Muscle of arm (tissue), 14 donors: Measurements from ENCODE around the gene DUS1L. TPM values are rescaled to one million over a fixed set of nuclear protein-coding genes. Genes with fewer than 3 reads are reported as not detected.
A peak's percentile ranks its signal among the peaks of the same experiment; 100 is the strongest.

ENCODE experiments used
- DNase-seq: peaks from one replicate; pipeline ENCODE4 v3.0.0-alpha.2; 2013
- long read RNA-seq, 11 donors: transcript quantifications; one replicate each; lab custom pipeline, GENCODE V29; 2026
- polyA plus RNA-seq, 12 donors: library from polyadenylated mRNA; unstranded; fragments of 120-200 nt; gene quantifications; one replicate each; pipeline ENCODE4 v1.2.1, GENCODE V29; 2013; ENCODE audit not compliant: insufficient read length in 12 of 12

Gene DUS1L
- 10 to 100 TPM in 11 of 12 donors, not detected in 1; 37.9 to 72.2 (median 54.8) TPM for polyA plus RNA-seq
- long read RNA-seq, donor 1, transcript DUS1L-201 (14 exons, 2,068 nt) = major isoform, 6 of 20 reads
- long read RNA-seq, donor 1, partial matches to known transcripts = 0 of 20 reads
- long read RNA-seq, donor 1, other reads (novel, unspliced or antisense) = 10 of 20 reads
- long read RNA-seq, donor 2, transcript DUS1L-201 (14 exons, 2,068 nt) = major isoform, 7 of 15 reads
- long read RNA-seq, donor 2, partial matches to known transcripts = 0 of 15 reads
- long read RNA-seq, donor 2, other reads (novel, unspliced or antisense) = 6 of 15 reads
- long read RNA-seq, donor 3, partial matches to known transcripts = 0 of 1 reads
- long read RNA-seq, donor 3, other reads (novel, unspliced or antisense) = 0 of 1 reads
- long read RNA-seq, donor 4 = 0 reads
- long read RNA-seq, donor 5, transcript DUS1L-201 (14 exons, 2,068 nt) = major isoform, 7 of 14 reads
- long read RNA-seq, donor 5, partial matches to known transcripts = 0 of 14 reads
- long read RNA-seq, donor 5, other reads (novel, unspliced or antisense) = 5 of 14 reads
- long read RNA-seq, donor 6, partial matches to known transcripts = 0 of 3 reads
- long read RNA-seq, donor 6, other reads (novel, unspliced or antisense) = 0 of 3 reads
- long read RNA-seq, donor 7, transcript DUS1L-201 (14 exons, 2,068 nt) = major isoform, 6 of 7 reads
- long read RNA-seq, donor 7, partial matches to known transcripts = 0 of 7 reads
- long read RNA-seq, donor 7, other reads (novel, unspliced or antisense) = 0 of 7 reads
- long read RNA-seq, donor 8, transcript DUS1L-201 (14 exons, 2,068 nt) = major isoform, 7 of 12 reads
- long read RNA-seq, donor 8, partial matches to known transcripts = 0 of 12 reads
- long read RNA-seq, donor 8, other reads (novel, unspliced or antisense) = 5 of 12 reads
- long read RNA-seq, donor 9, partial matches to known transcripts = 0 of 4 reads
- long read RNA-seq, donor 9, other reads (novel, unspliced or antisense) = 0 of 4 reads
- long read RNA-seq, donor 10, partial matches to known transcripts = 0 of 5 reads
- long read RNA-seq, donor 10, other reads (novel, unspliced or antisense) = 0 of 5 reads
- long read RNA-seq, donor 11, partial matches to known transcripts = 0 of 5 reads
- long read RNA-seq, donor 11, other reads (novel, unspliced or antisense) = 0 of 5 reads

DNA sequence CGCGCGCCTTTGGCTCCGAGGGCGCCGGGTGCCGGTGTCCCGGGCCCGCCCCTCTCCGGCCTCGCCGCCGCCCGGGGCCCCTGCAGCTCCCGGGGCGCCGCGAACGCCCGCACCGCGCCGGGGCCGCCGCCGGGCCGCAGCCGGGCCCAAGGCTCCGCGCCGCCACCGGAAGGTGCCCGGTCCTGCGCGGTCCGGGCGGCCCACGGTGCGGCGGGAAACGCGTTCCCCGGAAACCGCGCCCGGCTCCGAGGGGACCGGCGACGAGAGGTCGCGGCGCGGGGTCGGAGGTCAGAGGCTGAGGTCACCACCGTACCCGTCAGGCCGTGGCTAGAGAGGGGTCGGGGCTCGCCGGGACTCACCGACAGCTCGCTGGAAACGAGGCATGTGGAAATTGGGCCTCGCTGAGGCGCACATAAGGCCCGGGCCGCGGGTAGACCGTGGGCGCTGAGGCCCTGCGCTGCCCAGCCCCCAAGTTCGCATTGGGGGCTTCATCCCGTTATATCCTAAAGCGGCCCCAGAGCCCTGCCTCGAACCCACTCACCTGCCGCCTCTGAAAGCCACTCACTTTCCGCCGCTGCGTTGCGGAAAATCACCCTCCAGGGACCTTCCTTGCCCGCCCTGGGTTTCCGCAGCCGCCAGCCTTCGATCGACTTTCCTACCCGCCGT lies at the start of gene DUS1L:
TSS of gene DUS1L (minus strand) at position 167 of the 666 bp plus-strand sequence. CDS start 745 bp downstream, outside the sequence.
- DNase-seq = peak; percentile 59

DNA sequence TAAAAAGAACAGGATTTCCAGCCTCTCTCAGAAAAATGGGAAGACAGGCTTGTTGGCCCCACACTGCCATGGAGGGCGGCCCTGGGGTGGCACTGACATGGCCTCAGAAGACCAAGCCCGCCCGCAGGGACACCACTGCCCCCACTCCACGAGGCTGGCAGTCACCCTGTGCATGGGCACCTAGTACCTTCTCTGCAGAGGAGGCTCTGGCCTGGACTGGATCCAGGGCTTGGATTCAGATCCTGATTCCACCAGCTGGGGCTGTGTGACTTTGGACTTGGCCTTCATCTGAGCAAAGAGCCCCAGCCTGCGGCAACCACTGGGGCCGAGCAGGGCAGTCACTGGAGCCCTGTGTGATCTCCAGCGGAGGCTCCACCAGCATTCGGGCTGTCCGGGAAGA lies 49.3 kb upstream of the DUS1L start:
- no peak for DNase-seq

DNA sequence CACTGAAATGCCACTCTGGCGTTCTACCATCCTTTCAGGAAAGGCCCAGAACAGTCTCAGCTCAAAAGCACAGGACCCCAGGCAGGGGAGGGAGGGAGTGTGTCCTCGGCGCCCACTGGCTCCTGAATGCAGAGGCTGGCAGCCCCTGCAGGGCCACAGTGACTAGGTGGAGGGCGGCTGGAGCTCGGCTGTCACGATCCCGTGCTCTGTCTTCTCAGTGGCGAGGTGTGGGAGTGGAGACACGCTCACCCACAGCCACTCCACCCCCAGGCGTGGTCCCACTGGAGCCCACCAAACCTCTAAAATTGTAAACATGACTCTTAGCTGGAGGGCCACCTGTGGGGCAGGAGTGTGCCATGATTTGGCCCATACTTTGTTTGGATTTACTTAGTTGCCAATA lies 48.8 kb upstream of the DUS1L start:
- no peak for DNase-seq

DNA sequence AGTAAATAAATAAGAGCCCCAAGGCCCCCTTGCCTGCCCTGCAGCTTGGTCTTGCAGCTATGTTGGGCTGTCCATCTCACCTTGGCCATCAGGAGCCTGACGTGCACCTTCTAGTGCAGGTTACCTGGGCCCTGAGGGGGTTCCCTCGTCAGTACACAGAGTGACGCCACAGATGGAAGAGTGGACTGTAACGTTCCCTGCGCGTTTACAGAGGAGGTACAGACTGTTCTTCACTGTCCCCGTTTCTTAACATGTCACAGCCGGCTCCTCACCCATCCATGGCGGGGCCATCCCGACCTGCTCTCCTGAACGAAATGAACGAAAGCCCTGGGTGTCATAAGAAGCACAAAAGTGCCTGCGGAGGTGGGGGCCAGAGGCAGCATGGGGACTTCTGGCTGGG lies 48.3 kb upstream of the DUS1L start:
- no peak for DNase-seq

DNA sequence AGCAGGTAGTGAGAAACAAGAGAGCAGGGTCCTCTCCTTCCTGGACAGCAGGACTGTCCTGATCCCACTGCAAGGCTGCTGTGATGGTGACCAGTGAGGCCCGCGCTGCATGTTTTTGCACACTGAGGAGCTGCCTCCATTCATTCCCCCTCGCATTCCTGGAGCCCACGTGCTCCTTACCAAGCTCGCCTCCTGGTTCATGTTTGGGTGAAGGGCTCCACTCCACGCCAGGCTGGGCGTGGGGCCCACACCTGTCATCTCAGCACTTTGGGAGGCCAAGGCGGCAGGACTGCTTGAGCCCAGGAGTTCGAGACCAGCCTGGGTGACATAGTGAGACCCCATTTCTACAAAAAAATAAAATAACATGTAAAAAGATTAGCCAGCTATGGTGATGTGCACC lies 47.8 kb upstream of the DUS1L start:
- DNase-seq = no peak

DNA sequence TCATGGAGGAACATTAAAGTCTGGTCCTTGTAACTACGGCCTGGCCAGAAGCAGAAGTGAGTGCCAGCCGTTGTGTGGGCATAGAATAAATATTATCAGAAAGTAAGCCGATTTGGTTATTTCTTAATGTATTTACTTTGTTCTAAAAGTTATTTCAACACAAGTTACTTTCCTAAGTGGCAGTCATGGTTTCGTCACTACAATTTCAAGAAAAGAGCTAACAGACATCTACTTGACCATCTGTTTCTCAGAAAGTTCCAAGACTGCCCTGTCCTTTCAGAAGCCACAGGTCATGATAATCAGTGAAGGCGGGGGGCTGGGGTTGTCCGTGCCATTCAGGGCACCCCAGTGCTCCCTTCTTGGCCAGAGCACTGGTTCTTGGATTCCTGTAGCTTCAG lies 47.3 kb upstream of the DUS1L start:
- DNase-seq = no peak

DNA sequence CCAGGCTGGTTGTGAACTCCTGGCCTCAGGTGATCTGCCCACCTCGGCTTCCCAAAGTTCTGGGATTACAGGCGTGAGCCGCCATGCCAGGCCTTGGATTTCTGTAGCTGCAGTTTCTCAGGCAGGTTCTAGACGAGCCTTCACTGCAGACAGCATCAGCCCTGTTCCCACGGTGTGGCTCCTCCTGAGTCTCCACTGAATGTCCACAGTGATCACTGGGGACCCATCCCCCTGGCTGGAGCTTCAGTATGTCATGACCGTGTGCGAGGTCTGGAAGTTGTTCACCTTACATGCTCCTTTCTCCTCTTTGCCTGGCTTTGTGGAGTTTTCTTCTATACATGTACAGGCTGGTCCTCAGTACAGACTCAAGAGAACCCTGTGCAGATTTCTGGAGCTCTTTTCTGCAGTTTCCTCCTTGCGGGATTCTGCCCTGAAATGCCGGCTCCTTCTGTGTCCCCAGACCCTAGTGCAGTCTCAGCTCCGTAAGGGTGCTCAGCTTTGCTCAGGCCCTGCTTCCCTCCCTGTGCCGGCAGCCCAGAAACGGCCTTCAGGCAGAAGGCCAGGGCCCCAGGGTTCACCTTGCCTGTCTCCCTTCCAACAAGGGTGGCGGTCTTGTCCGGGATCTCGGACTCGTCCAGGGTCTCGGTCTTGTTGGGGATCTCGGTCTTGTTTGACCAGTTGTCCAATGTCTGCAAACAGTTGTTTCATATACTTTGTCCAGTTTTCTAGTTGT lies 46.7 kb upstream of the DUS1L start:
- DNase-seq = no peak

DNA sequence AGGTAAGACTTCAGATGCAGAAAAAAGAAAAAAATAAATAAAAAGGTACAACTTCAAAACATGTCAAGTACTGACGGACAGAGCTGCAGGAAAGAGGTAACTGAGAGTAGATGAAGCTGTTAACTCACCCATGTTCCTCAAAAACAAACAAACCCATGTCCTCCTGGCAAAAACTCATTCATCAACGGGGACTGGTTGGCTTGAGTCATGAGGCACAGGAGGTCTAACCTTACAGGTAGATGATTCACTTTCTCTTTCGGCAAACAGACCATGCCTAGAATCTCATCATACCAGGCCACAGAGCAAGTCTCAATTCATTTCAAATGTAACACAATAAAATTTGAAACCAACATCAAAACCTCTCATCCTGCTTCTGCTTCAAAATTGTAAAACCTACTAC lies 44.7 kb upstream of the DUS1L start:
- DNase-seq = no peak

DNA sequence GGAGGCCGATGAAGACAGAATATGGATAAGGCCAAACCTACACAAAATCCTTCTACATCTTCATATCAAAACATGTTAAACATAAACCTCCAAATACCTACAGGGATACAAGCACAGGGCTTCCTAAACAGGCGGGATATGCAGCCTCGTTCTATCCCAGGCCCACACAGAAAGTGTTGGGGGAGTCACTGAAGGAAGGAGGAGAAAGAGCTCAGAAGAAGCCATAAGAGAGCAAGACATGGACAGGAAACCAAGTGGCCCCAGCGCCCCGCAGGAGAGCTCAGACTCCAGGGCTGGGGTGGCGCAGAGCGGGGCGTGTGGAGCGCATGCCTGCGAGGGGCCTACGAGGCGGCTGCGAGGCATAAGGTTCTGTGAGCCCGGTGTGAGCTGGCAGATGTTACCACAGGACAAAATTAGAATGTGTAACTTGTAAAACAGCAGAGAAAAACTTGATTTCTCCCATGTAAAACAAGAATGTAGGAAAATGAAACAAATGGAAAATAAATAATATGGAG lies 43.4 kb upstream of the DUS1L start:
- no peak for DNase-seq

DNA sequence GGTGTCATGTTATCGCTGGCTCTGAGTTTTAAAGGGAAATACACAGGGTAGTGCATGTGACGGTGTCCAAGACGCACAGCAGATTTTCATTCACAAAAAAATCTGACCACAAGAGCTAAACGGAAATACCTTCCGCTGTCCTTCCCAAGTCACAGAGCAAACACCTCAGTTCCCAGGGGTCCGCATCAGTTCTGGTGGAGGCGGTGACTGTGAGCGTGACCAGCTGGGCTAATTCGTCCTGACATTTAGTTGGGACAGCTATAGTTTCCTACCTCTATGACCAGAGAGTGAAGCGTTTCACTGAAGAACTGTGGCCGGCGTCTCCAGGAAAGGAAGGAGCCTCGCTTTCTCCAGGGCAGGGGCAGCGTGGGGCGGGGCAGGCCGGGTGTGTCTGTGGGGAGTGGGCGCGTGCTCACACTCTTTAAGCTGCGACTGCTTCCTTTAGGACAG lies 42.9 kb upstream of the DUS1L start:
- no peak for DNase-seq

DNA sequence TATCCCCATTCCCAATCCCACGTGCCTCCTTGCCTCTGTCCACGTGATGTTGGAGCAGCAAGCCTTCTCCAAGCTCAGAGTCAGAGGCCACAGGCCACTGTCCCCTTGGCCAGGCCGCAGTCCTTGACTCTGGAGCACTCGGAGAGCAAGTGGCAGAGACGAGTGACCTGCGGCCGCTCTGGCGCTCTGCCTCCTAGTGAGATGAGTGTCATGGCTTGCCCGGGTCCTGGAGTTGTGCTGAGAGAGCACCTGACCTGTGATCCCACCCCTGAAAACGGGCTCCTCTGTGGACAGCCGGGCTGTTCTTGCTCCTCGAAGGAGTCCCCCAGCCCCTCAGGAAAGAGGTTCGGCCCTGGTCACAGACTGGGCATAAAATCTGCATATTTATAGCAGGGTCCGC lies 42.4 kb upstream of the DUS1L start:
- no peak for DNase-seq

DNA sequence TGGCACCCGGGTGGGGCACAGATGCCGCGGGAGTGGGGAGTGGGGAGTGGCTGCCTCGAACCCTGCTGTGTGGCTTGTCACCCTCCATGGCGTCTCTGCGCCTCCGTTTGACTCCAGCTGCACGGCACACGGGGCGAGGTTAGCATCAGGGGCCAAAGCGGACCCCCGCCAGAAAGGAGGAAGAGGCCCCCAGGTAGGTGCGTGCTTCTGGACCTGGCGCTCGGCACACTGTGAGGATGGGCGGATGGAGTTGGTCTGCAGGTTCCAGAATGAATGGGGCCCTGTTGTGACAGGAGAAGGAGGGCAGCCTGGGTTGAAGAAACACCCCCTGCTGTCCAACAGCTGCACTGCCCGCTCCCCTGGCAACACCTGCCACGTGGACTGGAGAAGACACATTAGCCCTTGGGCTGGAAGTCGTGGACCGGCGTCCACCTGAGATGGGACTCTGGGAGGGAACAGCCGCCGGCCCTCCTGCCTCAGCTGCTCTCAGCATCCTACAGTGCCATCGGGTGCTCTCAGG lies 41.8 kb upstream of the DUS1L start:
- DNase-seq = no peak

DNA sequence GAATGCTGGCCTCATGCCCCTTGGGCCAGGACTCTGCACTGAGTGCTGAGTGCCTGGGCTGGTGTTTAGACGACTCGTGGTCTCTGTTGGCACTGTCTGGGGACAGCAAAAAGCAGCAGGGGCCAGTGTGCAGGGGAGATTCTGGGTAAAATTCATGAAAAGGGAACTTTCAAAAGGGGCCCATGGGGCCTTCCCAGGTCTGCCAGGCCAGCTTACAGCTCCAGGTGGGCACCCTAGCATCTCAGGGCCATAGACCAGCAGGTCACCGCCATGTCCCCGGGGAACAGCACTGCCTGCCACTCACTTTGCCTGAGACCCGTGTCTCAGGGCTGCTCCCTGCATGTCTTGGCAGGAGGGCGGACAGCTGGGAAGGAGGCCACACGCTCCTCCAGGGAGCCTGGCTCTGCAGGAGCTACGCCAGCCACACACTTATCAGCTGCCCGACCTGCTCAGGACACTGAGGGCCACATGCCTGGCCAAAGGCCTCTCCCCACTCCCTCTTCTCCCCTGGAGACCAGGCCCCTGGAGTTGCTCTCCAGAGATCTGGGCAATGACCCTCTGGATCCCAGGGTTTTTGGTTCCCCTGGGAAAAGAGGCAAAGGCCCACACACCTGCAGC lies 41.2 kb upstream of the DUS1L start:
- DNase-seq = no peak

DNA sequence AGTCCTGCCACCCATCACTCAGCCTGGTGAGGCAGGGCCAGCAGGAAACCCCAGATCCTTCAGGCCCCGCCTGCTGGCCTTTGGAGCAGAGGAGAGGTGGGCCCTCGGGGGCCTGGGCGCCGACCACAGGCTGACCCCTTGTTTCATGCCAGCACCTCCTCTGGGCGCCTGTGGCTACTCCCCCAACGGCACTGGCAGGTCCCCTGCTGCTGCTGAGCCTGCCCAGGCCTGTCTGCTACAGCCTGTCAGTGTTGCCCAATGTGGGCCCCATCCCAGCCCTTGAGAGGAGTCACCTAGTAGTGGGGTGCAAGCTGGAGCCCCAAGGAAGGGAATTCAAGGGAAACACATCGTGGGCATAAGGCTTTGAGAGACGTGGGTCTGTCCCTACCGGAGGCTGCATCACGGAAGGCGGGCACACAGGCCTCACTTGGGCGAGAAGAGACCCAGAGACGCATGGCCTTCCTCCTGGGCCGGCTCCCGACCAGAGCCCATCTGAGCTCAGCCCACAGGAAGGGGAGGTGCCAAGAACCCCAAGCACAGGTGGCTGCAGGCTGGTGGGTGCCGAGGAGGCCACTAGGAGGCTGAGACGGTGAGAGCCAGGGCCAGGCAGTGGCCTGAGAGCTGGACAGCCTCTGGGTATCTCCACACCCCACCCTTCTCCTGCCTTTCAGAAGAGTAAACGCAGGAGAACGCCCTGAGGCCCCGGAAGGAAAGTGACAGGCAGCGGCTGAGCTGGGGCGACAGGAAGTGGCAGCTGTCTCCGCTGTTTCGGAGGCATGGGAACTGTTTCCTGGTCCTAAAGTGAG lies 40.5 kb upstream of the DUS1L start:
- DNase-seq = no peak

DNA sequence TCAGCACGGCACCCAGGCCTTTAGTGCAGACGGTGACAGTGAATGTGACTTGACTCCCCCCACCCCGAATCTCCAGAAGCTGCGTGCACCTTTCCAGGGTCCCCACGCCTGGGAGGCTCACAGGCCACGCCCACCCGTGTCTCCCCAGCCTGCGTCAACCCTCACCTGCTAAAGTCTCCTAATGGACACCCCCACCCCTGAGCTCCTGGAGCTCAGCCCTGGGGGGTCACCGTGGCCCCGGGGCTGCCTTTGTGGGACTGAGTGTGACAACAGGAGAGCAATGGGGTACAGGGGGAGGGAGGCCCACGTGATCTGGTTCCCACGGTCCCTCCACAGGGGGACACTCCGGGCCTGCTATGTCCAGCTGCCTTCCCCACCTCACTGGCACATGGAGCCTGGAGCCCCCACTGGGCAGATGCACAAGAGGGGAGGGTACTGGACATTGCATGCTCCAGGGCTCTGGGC lies 39.8 kb upstream of the DUS1L start:
- no peak for DNase-seq

DNA sequence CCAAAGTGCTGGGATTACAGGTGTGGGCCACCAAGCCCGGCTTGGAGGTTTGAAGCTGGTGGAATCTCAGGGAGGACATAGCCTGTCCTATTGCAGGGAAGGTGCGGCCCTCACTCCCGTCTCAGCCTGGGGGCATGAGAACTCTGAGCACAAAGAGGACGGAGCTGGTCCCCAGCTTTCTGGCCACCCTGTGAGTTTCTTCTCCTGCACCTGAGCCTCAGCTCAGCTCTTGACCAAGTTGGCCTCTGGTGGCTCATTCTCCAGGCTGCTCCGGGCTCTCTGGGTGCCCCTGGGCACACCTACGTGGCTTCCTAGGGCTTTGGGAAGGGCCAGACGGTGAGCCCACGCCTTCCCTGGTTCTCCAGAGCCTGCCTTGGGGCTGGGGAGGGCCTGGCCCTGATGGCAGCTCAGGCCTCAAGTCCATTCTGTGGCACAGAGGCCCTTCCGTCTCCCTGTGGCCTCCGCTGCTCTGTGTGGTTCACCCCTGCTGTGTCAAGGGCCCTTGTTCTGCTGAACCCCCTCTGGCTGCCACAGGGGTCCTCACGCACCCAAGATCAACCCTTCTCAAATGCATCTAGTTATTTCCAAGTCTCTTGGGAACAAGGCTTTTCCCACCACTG lies 39.3 kb upstream of the DUS1L start:
- no peak for DNase-seq

DNA sequence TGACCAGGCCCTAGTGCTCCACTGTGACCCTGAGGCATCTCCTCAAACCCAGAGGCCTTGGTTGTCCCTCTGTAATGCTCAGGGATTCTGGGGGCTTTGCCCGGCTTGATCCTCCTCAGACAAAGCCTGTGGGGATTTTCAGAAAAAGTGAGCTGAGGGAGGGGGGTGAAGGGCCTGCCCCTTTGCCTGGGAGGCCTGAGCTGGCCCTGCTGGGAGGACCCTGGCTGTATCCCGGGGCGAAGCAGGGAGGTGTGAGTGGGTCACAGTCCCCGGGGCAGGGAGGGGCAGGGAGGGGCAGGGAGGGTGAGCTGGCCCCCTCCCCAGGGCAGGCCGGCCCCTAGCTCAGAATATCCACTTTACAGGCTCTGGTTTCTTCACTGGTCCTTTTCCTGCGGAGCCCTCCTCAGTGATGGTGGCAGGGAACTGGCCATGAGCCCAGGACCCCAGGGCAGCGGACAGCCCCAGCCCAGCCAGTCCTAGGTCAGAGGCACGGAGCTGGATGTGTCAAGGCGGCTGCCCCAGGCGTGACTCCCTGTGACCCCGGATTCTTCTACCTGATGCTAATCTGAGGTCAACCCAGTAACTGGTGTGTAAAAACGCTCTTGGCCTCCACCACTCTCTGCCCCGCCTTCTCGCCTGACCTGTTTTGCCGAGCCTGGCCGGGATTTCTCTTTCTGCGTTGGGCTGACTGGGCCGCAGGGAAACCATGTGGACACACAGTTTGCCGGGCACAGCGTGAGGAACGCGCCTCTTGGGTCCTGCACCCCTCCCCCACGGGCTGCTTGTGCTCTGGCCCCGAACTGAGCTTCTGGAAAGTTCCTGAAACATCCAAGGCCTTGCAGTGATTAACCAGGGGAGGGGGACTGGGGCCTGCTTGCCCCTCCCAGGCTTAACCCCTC lies 38.2 kb upstream of the DUS1L start:
- DNase-seq = peak; percentile 66
